ENCODE data around the gene PAPPA2.
"Not testable (repeated sequence)": the region's sequence is repeated elsewhere in the genome, so short reads cannot be mapped to it uniquely, and the experiment has no call there.

The PAPPA2 gene

GRCh38 chr1:176552217-176552991 is 89.4 kb downstream of the PAPPA2 start:
- DNase-seq, result no peak

- no peak for DNase-seq
Measured at GRCh38 chr1:176552999-176553398, 90.0 kb downstream of the PAPPA2 start.

GRCh38 chr1:176556288-176556687 is 93.3 kb downstream of the PAPPA2 start:
- DNase-seq, result no peak

- DNase-seq, result no peak
Measured at GRCh38 chr1:176557543-176558258, 94.7 kb downstream of the PAPPA2 start.

- DNase-seq, result no peak
Measured at GRCh38 chr1:176558561-176558960, 95.6 kb downstream of the PAPPA2 start.

- DNase-seq, result no peak
Measured at GRCh38 chr1:176559474-176559873, 96.5 kb downstream of the PAPPA2 start.

- DNase-seq, result no peak
Measured at GRCh38 chr1:176559878-176560277, 96.9 kb downstream of the PAPPA2 start.

- DNase-seq, result no peak
Measured at GRCh38 chr1:176560681-176561080, 97.7 kb downstream of the PAPPA2 start.

- DNase-seq, result not testable (repeated sequence)
Measured at GRCh38 chr1:176561761-176562160, 98.8 kb downstream of the PAPPA2 start.

- DNase-seq, result no peak
Measured at GRCh38 chr1:176566004-176566975, 103.3 kb downstream of the PAPPA2 start.

GRCh38 chr1:176567190-176567794 is 104.3 kb downstream of the PAPPA2 start:
- no peak for DNase-seq

GRCh38 chr1:176568185-176568584 is 105.2 kb downstream of the PAPPA2 start:
- DNase-seq, result no peak

- DNase-seq, result no peak
Measured at GRCh38 chr1:176574756-176575155, 111.8 kb downstream of the PAPPA2 start.

- no peak for DNase-seq
Measured at GRCh38 chr1:176575991-176576390, 113.0 kb downstream of the PAPPA2 start.

- no peak for DNase-seq
Measured at GRCh38 chr1:176576670-176577069, 113.7 kb downstream of the PAPPA2 start.

GRCh38 chr1:176577646-176578197 is 114.7 kb downstream of the PAPPA2 start:
- DNase-seq, result no peak

GRCh38 chr1:176579087-176579486 is 116.1 kb downstream of the PAPPA2 start:
- DNase-seq, result no peak

GRCh38 chr1:176595217-176595616 is 132.2 kb downstream of the PAPPA2 start:
- no peak for DNase-seq

GRCh38 chr1:176601348-176601747 is 138.4 kb downstream of the PAPPA2 start:
- no peak for DNase-seq

- DNase-seq, result no peak
Measured at GRCh38 chr1:176602388-176603004, 139.5 kb downstream of the PAPPA2 start.

GRCh38 chr1:176603696-176604095 is 140.7 kb downstream of the PAPPA2 start:
- no peak for DNase-seq

GRCh38 chr1:176604461-176604860 is 141.5 kb downstream of the PAPPA2 start:
- DNase-seq, result no peak
